ENCODE data around the gene TRIP13. TPM values are rescaled to one million over a fixed set of nuclear protein-coding genes. Genes with fewer than 3 reads are reported as not detected.

The TRIP13 gene
- total and polyA plus RNA-seq, 2 of the 4 experiments (the other 2 are of a cell fraction) = 17.1 to 35.5 TPM

- DNase-seq = no peak
- Histone ChIP-seq H3K4me2 (ENCODE audit: low read depth, low read length) (no peak overlapping the region; the same call in 1 of the 2 replicates), H2BK5ac (ENCODE audit: low read depth, low read length, poor library complexity, severe bottlenecking) (no peak overlapping the region), H3K4me3 (ENCODE audit: insufficient read depth, low read depth, low read length) (no peak overlapping the region), H3K27ac (ENCODE audit: insufficient read depth, low read length) (peak overlapping the region; percentile 57; the same call in 1 of the 2 replicates), H3K4ac (ENCODE audit: low read depth, low read length) (peak overlapping the region; percentile 33), H3K18ac (ENCODE audit: low read depth, low read length) (peak overlapping the region; percentile 71; the same call in 1 of the 2 replicates), H3K4me1 (ENCODE audit: control insufficient read depth, insufficient read depth, low read length) (peaks cover 27% of the 10 kb centered on the region; the same call in 1 of the 2 replicates), H4K91ac (ENCODE audit: insufficient read depth, low read depth, low read length) (peak overlapping the region; percentile 78), H2AK5ac (ENCODE audit: low read depth, low read length) (peak overlapping the region; percentile 54; the same call in 1 of the 2 replicates), H2AK9ac (replicated peaks; ENCODE audit: low read depth, low read length, poor library complexity) (no peak overlapping the region), H3K14ac (replicated peaks; ENCODE audit: low read depth, low read length) (peak overlapping the region; percentile 63), H4K8ac (ENCODE audit: low read depth in 2 of 2, low read length in 2 of 2) (peak overlapping the region in 1 of 2 experiments; percentile 47; a peak in 1 of 4 replicates), H4K5ac (ENCODE audit: low read depth, low read length) (peak overlapping the region; percentile 47; the same call in 1 of the 2 replicates), H3K9me3 (ENCODE audit: control insufficient read depth, insufficient read depth, low read length) (peaks cover 3% of the 10 kb centered on the region; the same call in 1 of the 2 replicates), H3K9ac (ENCODE audit: low read depth, low read length) (no peak overlapping the region; the same call in 1 of the 2 replicates), H2AFZ (replicated peaks; ENCODE audit: low read length, poor library complexity) (peak overlapping the region; percentile 74), H4K20me1 (ENCODE audit: insufficient read depth, low read length) (0 out of 2 replicates have a peak, but pooled peaks cover 9% of the 10 kb centered on the region), H3K27me3 (ENCODE audit: control insufficient read depth, insufficient read depth, low read length) (peaks cover 58% of the 10 kb centered on the region), H3K23ac (ENCODE audit: low read depth, low read length) (peak overlapping the region; percentile 78), H2BK120ac (ENCODE audit: low read depth, low read length) (peak overlapping the region; percentile 83), H2BK20ac (ENCODE audit: low read depth, low read length) (peak overlapping the region; percentile 68), H3K56ac (ENCODE audit: extremely low read depth, insufficient read depth, low read length) (no peak overlapping the region), H3K79me1 (ENCODE audit: low read depth in 1 of 2, low read length in 2 of 2) (no peaks in the 10 kb centered on the region), H2BK15ac (ENCODE audit: low read depth, low read length) (peak overlapping the region; percentile 2; the same call in 1 of the 3 replicates), H3K36me3 (ENCODE audit: control insufficient read depth, insufficient read depth, low read length) (no peaks in the 10 kb centered on the region), H3K9me1 (ENCODE audit: insufficient read depth, low read length) (peaks cover 5% of the 10 kb centered on the region; the same call in 1 of the 2 replicates)
- TF ChIP-seq MXI1 (IDR thresholded peaks at IDR 0.05; ENCODE audit: borderline replicate concordance, low read depth, low read length) = no peak
- no peak for TF ChIP-seq MAFK (IDR thresholded peaks at IDR 0.05; ENCODE audit: low read depth, low read length)
- no peak for TF ChIP-seq FOS (IDR thresholded peaks at IDR 0.05; ENCODE audit: low read depth, low read length)
- no peak for TF ChIP-seq MAZ (IDR thresholded peaks at IDR 0.05; ENCODE audit: borderline replicate concordance, low read depth, low read length)
- TF ChIP-seq CEBPB (IDR thresholded peaks at IDR 0.05; ENCODE audit: low read depth, low read length) = no peak
- no peak for TF ChIP-seq SMC3 (IDR thresholded peaks at IDR 0.05; ENCODE audit: low read depth, low read length)
- no peak for TF ChIP-seq POLR2A (IDR thresholded peaks at IDR 0.05; ENCODE audit: low read depth, low read length)
- no peak for TF ChIP-seq USF2 (IDR thresholded peaks at IDR 0.05; ENCODE audit: low read depth, low read length)
- no peak for TF ChIP-seq RFX5 (IDR thresholded peaks at IDR 0.05; ENCODE audit: low read depth, low read length)
- no peak for TF ChIP-seq BHLHE40 (IDR thresholded peaks at IDR 0.05; ENCODE audit: low read depth, low read length)
- TF ChIP-seq ELK1 (IDR thresholded peaks at IDR 0.05; ENCODE audit: borderline replicate concordance, low read depth, low read length) = no peak
- no peak for TF ChIP-seq RAD21 (IDR thresholded peaks at IDR 0.05; ENCODE audit: low read length)
- TF ChIP-seq NFE2L2 (IDR thresholded peaks at IDR 0.05; ENCODE audit: low read depth, low read length) = no peak
- no peak for TF ChIP-seq RCOR1 (IDR thresholded peaks at IDR 0.05; ENCODE audit: insufficient replicate concordance, low read length)
- no peak for TF ChIP-seq CHD1 (IDR thresholded peaks at IDR 0.05; ENCODE audit: low read depth, low read length)
- intact Hi-C loops (cut with micrococcal nuclease) = no loop called here
- ATAC-seq (ENCODE audit: low read depth) = no peak
- no CpG with 5 or more reads among the region's 10 CpGs for WGBS, 2 experiments (ENCODE audit: extremely low coverage in 2 of 2, insufficient read length in 1 of 2)
- POLR2A ChIA-PET (ENCODE audit: unreplicated experiment) = no interaction called here
- in situ Hi-C loops (cut with MboI; ENCODE audit: low sequenced_read_pairs) = loop anchor here (25.0 kb wide), 1 partner anchor 824 kb away; the partner anchor contains the start of gene MRPL36
- CTCF ChIA-PET = no interaction called here
- no TSS peak for BruUV-seq (replicated peaks)
- dilution Hi-C loops (cut with HindIII; ENCODE audit: low sequenced_read_pairs, unreplicated experiment) = no loop called here
These were observed 70.6 kb downstream of the TRIP13 start for GRCh38 chr5:963310-963672.

Data from IMR-90 (cell line).